ENCODE measurements around the gene TBX4.

Gene TBX4

DNA sequence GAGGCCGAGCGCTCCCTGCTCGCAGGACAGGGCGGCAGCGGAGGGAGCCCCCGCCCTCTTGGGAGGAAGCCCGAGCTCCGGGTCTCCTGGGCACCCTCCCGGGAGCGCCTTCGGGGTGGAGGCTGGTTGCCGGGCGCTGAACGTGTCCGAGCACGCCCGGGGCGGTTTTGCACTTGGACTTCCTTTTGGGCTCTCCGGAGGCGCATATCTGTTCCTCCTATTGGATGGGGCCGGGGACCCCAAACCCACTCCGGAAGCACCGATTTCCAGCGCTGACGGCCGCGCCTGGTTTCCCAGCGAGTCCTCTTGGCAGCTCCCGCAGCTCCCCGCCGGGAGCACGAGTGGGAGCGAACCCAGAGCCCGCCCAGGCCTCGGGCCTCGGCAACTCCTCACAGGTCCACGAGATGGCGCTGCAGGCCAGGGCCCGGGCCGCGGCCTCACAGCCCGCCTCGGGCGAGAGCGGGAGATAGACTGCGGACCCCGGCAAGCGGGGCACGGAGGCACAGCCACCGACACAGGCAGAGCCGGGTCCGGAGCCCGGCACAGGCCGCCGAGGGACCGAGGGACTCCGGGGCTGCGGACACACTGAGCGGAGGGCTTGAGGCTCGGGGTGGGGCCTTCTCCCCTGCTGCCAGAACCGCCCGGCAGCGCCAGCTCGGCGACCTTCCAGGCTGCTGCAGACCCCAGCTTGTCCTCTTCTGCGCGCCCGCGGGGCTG lies 39.9 kb upstream of the TBX4 start:
- DNase-seq (ENCODE audit: low read depth): no peak
- peak overlapping the region; percentile 61 for H3K4me3 ChIP-seq (ENCODE audit: low read depth, low read length)

DNA sequence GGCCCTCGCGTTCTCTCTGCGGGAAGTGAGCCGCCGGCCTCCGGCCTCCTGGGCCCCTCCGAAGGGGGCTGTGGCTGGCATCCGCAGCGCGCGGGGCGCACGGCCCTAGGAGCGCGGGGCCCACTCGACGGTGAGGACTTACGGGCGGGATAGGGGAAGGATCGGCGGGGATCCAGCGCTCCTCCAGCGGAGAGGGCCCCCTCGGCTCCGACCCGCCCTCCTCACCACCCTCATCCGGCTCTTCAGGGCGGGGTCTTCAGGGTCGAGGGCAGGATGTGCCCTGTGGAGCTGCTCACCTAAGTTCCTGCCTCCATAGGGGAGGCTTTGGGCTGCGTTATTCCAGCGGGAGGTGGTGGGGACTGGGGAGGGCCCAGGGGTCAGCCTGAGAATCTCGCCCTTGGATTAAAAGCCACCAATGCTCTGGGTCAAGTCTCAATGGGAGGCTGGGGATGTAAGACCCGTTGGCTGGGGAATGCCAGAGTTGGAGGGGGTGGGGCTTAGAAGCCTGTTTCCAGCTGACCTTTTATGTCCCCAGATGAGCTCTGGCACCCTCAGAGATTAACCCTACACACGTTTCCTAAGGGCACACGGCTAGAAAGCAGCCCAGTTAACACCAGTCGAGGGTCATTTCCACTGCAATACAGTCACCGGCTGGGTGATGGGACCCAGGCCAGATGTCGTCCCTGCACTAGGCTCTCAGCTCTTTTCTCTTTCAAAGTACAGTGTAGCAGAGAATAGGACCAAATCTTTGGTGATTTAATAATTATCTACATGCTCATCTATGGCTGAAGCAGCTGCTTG lies 39.2 kb upstream of the TBX4 start:
- peak overlapping the region; percentile 61 for H3K4me3 ChIP-seq (ENCODE audit: low read depth, low read length)
- no peak for DNase-seq (ENCODE audit: low read depth)

DNA sequence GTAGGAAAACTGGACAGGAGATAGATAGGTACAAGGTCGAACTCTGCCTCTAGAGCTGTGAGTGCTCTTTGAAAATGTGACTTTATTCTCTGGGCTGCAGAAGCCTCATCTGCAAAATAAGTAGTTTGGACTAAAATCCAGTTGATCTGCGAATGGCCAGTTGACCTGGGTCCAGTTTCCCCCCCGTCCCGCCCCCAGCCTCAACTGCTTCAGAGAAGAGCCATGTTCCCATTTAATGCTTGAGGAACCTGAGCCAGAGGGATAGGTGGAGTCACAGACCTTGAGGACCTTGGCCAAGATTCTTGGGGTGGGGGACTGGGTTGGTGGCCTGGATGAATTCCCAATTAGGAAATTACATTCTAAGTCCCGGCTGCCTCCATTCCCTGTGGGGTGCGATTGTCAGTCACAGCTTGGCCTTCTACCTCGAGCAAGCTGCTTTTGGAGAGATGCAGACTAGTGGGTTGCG lies 38.5 kb upstream of the TBX4 start:
- DNase-seq (ENCODE audit: low read depth): no peak
- H3K4me3 ChIP-seq (ENCODE audit: low read depth, low read length): no peak overlapping the region

DNA sequence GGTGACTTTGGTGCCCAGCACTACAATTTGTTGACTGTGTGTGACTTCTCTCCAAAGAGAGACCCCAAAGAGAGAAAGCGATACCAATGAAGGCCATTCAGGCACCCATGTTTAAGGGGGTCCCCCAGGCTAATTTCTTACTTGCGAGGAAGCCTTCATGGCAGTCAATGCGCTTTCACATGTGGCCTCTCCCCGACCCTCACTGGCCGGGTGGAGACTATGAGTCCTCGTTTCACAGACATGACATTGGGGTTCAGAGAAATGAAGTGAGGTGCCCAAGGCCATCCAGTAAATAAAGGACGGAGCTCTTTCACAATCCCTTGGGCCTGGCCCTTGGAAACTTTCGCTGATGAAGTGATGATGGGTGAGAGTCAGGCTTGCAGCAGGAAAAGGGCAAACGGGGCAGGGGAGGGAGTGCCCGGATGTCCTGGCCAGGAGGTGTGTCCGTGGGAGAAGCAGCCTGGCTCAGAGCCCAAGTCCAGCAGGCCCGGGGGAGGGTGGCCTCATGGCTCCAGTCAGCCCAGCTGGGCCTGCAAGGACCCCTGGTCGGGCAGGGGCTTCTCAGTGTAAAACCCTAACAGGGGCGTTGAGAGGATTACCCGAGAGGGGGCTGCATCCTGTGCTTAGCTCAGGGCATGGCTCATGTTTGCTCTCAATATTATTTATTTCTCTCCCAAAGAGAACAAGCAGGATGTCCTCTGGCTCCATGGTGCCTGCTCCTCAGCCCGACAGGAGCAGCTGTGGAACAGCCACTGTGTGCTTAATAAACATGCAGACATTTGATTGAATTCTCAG lies 37.9 kb upstream of the TBX4 start:
- no peak for DNase-seq (ENCODE audit: low read depth)
- no peak overlapping the region for H3K4me3 ChIP-seq (ENCODE audit: low read depth, low read length)

DNA sequence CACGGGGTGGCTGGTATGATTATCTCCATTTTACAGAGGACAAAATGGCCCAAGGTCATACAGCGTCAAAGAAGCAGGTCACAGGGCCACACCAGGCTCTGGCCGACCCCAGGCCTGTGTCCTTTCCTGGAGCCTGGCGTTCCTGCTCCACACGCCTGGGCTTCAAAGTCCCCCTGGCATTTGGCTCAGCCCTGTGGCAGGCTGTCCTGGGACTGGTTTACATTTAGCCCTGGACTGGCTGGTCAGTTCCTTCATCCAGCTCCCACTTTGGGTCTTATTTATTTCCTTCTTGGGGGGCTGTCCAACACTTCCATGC lies 37.3 kb upstream of the TBX4 start:
- no peak overlapping the region for H3K4me3 ChIP-seq (ENCODE audit: low read depth, low read length)
- DNase-seq (ENCODE audit: low read depth): no peak

DNA sequence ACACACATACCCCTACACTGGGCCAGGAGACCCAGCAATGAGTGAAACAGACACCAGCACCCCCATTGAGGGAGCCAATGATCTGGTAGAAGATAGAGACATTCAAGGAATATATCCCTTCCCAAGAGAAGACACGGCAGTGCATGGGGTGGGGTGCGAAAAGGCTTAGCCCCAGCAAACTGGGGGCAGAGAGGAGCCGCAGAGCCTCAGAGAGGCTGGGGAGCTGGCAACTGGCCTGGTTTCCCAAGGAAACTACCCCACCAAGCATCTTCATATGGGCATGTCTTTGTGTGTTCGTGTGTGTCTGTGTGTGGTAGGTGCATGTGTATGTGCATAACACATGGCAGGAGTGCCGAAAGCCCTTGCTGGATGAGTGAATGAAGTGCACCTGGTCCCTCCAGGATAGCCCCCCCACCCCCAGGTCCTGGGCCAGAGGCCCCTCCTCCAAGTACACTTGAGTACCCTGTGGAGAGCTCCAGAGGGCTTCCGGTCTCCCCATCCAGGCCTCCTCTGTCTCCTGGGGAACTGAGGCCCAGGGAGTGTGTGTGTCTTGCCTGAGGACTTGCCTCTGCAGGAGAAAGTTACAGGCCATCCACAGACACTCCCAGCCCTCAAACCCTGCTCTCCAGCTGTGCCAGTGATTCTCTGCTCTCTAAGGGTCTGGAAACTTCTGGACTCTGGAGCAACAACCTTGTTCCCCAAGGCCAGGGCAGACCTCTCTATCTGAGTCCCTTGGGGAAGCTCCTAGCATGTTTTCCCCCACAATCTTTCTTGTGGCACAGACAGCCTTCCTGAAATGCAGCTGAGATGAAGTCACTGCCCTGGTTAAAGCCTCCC lies 36.6 kb upstream of the TBX4 start:
- DNase-seq (ENCODE audit: low read depth): no peak
- no peak overlapping the region for H3K4me3 ChIP-seq (ENCODE audit: low read depth, low read length)

DNA sequence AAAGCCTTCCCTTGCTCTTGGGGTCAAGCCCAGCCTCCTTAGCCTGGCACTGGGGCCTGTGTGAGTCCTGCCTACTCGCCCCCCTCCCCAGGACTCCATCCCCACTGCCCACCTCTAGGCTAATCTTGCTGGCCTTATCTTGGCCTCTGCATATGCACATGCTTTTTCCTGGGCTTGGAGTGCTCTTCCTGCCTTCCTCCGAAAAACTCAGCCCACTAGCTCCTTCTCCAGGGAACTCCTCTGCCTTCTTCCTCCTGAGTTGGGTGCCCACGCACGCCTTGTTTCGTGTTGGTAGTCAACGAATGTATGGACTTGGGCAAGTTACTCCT lies 36.0 kb upstream of the TBX4 start:
- DNase-seq (ENCODE audit: low read depth): no peak
- no peak overlapping the region for H3K4me3 ChIP-seq (ENCODE audit: low read depth, low read length)

DNA sequence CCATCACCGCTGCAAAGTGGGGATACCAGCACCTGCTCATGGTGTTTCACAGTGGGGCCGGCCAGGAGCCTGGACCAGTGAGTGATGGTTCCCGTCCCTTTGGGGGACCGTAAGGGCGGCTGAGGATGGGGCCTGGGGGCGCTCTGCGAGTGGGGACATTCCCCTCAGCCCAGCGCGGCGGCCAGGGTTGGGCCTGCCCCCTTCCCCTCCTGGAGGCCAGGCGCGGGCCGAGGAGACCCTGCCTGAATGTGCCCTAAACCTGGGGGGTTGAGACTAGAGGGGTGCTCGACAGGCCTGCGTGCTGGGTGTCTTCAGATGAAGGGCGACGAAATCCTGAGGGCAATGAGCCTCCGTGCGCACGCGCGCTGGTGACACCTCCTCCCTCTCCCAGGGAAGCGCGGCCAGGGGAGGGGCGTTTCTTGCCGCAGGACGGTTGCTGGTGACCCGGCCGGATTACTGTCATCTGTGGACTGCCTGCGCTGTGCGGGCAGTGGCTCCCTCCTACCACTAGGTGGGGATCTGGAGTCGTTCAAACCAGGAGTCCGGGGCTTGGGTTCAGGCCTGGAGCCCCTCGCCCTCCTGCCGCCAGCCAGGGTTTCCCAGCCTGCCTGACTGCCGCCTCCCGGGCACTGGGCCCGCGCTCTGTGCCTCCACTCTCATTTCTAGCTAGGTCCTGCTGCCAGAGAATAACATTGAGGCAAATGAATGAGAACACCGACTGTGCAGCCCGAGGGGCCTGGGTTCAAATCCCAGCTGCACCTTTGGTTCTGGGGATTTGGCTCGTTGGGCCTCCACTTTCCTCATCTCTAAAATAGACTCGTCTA lies 35.5 kb upstream of the TBX4 start:
- DNase-seq (ENCODE audit: low read depth): no peak
- H3K4me3 ChIP-seq (ENCODE audit: low read depth, low read length): peak overlapping the region; percentile 12

DNA sequence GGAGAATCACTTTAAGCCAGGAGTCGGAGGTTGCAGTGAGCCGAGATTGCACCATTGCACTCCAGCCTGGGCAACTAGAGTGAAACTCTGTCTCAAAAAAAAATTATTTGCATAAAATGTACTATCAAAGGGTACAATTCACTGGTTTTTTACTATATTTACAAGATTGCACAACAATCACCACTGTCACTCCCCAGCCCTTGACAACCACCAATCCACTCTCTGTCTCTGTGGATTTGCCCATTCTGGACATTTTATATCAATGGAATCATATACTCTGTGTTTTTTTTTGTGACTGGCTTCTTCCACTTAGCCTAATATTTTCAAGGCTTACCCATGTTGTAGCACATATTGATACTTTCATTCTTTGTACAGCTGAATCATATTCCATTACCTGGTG lies 33.8 kb upstream of the TBX4 start:
- no peak for DNase-seq (ENCODE audit: low read depth)
- no peak overlapping the region for H3K4me3 ChIP-seq (ENCODE audit: low read depth, low read length)

DNA sequence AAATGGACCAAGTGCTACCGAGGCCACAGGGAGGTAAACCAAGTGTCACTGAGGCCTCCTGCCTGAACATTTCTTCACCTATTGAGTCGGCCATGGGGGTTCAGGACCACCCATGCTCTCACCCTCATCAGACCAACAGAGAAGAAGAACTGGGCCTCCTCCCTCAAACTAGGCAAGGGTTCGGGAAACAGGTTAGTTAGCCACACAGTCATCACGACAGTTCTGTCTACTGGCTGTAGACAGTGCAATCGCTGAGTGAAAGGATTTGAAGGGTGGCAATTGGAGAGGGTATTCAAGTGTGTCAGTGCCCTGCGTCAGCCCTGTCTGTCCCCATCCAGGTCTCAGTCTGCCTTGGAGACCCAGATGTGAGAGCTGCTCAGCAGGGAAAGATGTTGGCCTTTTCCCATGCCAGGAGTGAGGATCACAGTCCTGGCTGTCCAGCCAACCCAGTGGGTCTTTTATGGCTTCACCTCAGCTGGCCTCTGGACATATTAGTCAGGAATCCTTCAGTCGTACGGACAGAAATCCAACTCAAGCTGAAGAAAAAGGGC lies 32.7 kb upstream of the TBX4 start:
- no peak overlapping the region for H3K4me3 ChIP-seq (ENCODE audit: low read depth, low read length)
- DNase-seq (ENCODE audit: low read depth): no peak

DNA sequence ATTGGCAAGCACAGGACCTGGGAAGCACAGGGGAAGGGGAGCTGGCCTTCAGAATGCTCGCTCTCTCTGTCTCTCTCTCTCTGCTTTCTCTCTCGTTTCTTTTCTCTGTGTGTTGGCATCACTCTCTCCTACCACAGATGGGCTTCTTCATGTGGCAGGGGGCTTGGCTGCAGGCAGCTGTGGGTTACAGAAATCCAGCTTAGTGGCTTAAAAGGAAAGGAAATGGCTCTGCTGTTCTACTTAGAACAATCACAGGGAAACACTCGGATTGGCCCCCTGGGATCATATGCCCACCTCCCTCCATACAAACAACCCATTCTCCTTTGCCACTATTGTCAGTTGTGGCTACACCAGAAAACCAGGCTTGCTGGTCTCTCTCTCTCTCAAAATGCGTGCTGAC lies 32.2 kb upstream of the TBX4 start:
- no peak overlapping the region for H3K4me3 ChIP-seq (ENCODE audit: low read depth, low read length)
- DNase-seq (ENCODE audit: low read depth): no peak

DNA sequence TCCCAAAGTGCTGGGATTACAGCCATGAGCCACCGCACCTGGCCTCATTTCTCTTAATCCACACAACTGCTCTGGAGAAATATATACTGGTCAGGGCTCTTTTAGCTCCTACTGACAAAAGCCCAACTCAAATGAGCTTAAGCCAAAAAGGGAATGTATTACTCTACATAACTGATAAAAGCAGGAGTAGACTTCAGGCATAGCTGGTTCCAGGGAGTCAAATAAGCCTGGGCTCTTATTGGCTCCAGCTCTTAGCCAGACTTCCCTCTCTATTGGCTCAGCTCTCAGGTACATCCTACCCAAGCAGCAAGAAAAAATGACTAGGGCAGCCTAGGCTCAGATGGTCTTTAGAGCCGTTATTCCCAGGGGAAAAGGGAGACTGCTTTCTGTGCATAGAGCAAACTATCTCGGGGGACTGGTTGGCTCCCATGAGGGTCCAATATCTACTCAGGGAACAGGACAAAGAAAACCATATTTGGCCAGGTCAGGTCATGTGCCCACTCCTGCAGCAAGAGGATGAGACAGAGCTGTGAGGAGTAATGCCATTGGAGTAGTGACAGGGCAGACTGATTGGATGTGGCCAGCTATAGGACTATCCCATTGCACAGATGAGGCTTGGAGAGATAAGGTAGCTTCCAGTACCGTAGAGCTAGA lies 31.4 kb upstream of the TBX4 start:
- H3K4me3 ChIP-seq (ENCODE audit: low read depth, low read length): no peak overlapping the region
- DNase-seq (ENCODE audit: low read depth): no peak

DNA sequence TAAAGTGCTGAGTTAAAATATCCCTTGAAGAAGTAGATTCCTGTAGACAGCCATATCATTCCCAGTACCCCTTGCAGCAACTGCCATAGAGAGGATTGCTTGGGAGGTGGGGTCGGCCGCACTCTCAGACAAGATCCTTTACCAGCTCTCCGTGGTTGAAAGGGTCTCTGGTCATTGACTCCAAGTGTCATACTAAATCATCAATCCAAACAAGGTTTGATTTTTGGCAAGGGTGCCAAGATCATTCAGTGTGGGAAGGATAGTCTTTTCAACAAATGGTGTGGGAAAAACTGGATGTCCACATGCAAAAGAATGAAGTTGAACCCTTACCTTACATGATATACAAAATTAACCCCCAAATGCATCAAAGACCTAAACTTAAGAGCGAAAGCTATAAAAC lies 30.8 kb upstream of the TBX4 start:
- no peak for DNase-seq (ENCODE audit: low read depth)
- H3K4me3 ChIP-seq (ENCODE audit: low read depth, low read length): no peak overlapping the region

DNA sequence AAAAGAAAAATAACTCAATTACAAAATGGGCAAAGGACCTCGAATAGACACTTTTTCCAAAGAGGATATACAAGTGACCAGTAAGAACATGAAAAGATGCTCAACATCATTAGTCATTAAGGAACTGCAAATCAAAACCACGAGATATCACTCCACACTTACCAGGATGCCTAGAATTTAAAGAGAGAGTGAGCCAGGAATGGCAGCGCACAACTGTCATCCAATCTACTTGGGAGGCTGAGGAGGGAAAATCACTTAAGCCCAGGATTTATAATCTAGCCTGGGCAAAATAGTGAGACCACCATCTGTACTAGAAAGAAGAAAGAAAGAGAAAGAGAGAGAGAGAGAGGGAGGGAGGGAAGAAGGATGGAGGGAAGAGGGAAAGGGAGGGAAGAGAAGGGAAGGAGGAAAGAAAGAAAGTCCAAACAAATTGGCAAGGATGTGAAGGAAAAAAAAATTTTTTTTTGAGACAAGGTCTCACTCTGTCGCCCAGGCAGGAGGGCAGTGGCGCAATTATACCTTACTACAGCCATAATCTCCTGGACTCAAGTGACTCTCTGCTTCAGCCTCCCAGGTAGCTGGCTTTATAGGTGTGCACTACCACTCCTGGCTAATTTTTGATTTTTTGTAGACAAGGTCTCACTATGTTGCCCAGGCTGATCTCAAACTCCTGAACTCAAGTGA lies 30.0 kb upstream of the TBX4 start:
- H3K4me3 ChIP-seq (ENCODE audit: low read depth, low read length): no peak overlapping the region
- DNase-seq (ENCODE audit: low read depth): no peak

DNA sequence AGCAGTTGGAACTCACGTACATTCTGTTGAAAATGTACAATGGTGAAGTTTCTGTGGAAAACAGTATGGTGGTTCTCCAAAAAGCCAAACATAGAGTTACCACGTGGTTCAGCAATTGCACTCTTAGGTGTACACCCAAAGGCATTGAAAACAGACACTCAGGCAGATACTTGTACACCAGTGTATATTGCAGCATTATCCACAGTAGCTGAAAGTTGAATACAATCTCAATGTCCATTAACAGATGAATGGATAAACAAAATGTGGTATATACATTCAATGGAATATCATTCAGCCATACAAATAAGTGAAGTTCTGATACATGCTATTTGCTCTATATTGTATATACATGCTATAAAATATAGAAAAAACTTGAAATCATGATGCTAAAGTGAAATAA lies 29.4 kb upstream of the TBX4 start:
- H3K4me3 ChIP-seq (ENCODE audit: low read depth, low read length): no peak overlapping the region
- DNase-seq (ENCODE audit: low read depth): no peak

DNA sequence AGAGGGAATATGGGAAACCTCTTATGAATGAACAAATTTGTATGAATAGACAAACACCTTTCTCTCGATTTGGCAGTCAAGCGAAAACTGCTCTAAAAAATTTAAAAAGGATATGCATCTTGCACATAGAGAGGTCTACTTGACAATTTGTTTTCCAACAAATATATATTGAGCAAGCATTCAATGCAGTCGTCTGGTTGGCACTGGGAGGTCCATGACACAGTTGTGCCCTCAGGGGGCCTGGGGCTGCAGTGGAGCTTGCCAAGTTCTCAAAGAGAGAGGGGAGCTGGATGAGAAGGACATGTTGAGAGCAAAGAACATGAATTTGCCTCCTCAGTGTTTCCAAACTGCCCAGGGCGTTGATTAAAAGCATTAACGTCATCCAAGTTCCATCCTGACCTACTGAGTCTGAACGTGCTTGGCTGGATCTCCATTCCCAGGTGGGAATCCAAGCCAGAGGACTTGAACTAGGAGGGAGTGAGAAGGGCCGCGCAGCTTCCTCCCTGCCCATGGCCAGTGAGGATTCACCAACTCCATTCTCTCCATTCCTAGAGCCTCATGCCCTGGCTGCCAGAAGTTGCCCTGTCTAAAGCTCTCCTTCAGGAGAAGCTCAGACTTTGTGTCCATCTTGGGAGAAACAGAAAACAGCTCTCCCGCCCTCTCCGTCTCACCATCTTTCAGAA lies 28.1 kb upstream of the TBX4 start:
- H3K4me3 ChIP-seq (ENCODE audit: low read depth, low read length): no peak overlapping the region
- DNase-seq (ENCODE audit: low read depth): no peak

Data from skeletal muscle cell (primary cell).